ENCODE results near the gene PXK. TPM values are rescaled to one million over a fixed set of nuclear protein-coding genes. Genes with fewer than 3 reads are reported as not detected.

Gene PXK
- polyA plus RNA-seq, 3 donors: 31.5 to 54.0 (median 52.9) TPM

GRCh38 chr3:58342676-58343075 lies 10.0 kb downstream of the PXK start:
- no peak overlapping the region for H3K4me3 Mint-ChIP-seq
- H3K27ac Mint-ChIP-seq: peak overlapping the region in 2 of 7 donors; percentile 54 to 72
- H3K79me2 ChIP-seq (ENCODE audit: insufficient read depth, low read length): peaks cover 100% of the 10 kb centered on the region
- no peaks in the 10 kb centered on the region for H3K9me3 Mint-ChIP-seq
- no peak overlapping the region for H3K27ac ChIP-seq (ENCODE audit: low read depth in 1 of 2, low read length in 2 of 2)
- no peak overlapping the region for H3K4me2 ChIP-seq (replicated peaks; ENCODE audit: extremely low read depth, low read length, poor library complexity, severe bottlenecking)
- peaks cover 0 to 8% of the 10 kb centered on the region in 2 donors for H3K4me1 ChIP-seq (ENCODE audit: control insufficient read depth in 1 of 2, insufficient read depth in 2 of 2, low read length in 2 of 2)
- H3K27me3 Mint-ChIP-seq (ENCODE audit: low read depth in 3 of 3): peaks cover 0 to 2% (median 0%) of the 10 kb centered on the region in 3 donors
- peaks cover 31% of the 10 kb centered on the region for H3K4me1 Mint-ChIP-seq
- TF ChIP-seq CTCF (IDR thresholded peaks at IDR 0.05): no peak
- peaks cover 51% of the 10 kb centered on the region for H4K20me1 ChIP-seq (ENCODE audit: insufficient read depth, low read length)
- no peak overlapping the region for H3K9ac ChIP-seq (ENCODE audit: insufficient read depth, low read length, poor library complexity, severe bottlenecking)
- no peak overlapping the region for H2AFZ ChIP-seq (ENCODE audit: insufficient read depth, low read depth, low read length, poor library complexity, severe bottlenecking)
- H3K36me3 ChIP-seq (replicated peaks in 1 of 2; ENCODE audit: control insufficient read depth in 1 of 2, insufficient read depth in 2 of 2, low read length in 2 of 2): peaks cover 18 to 47% of the 10 kb centered on the region in 2 donors
- no peaks in the 10 kb centered on the region for H3K27me3 ChIP-seq (ENCODE audit: control insufficient read depth in 2 of 2, insufficient read depth in 2 of 2, low read length in 2 of 2)
- intact Hi-C loops (cut with micrococcal nuclease): no loop called here
- no peak overlapping the region for H3K4me3 ChIP-seq (replicated peaks in 1 of 3; ENCODE audit: low read depth in 2 of 3, low read length in 3 of 3)
- WGBS (ENCODE audit: insufficient coverage): no CpG with 5 or more reads among the region's 5 CpGs
- DNase-seq: no peak
- H3K9me3 ChIP-seq (replicated peaks in 1 of 2; ENCODE audit: control insufficient read depth in 1 of 2, insufficient read depth in 1 of 2, low read length in 2 of 2): no peaks in the 10 kb centered on the region
- peaks cover 40 to 48% of the 10 kb centered on the region in 2 donors for H3K36me3 Mint-ChIP-seq

GRCh38 chr3:58345457-58345856 lies 12.8 kb downstream of the PXK start:
- peaks cover 100% of the 10 kb centered on the region for H3K79me2 ChIP-seq (ENCODE audit: insufficient read depth, low read length)
- peaks cover 33 to 42% of the 10 kb centered on the region in 2 donors for H3K36me3 Mint-ChIP-seq
- peaks cover 14 to 47% of the 10 kb centered on the region in 2 donors for H3K36me3 ChIP-seq (replicated peaks in 1 of 2; ENCODE audit: control insufficient read depth in 1 of 2, insufficient read depth in 2 of 2, low read length in 2 of 2)
- H3K9ac ChIP-seq (ENCODE audit: insufficient read depth, low read length, poor library complexity, severe bottlenecking): no peak overlapping the region
- no peak overlapping the region for H3K4me2 ChIP-seq (replicated peaks; ENCODE audit: extremely low read depth, low read length, poor library complexity, severe bottlenecking)
- no peak overlapping the region for H3K4me3 ChIP-seq (replicated peaks in 1 of 3; ENCODE audit: low read depth in 2 of 3, low read length in 3 of 3)
- no peaks in the 10 kb centered on the region for H3K27me3 ChIP-seq (ENCODE audit: control insufficient read depth in 2 of 2, insufficient read depth in 2 of 2, low read length in 2 of 2)
- WGBS (ENCODE audit: insufficient coverage): no CpG with 5 or more reads among the region's 4 CpGs
- DNase-seq: no peak
- peaks cover 61% of the 10 kb centered on the region for H4K20me1 ChIP-seq (ENCODE audit: insufficient read depth, low read length)
- intact Hi-C loops (cut with micrococcal nuclease): no loop called here
- TF ChIP-seq CTCF (IDR thresholded peaks at IDR 0.05): no peak
- H3K9me3 ChIP-seq (replicated peaks in 1 of 2; ENCODE audit: control insufficient read depth in 1 of 2, insufficient read depth in 1 of 2, low read length in 2 of 2): no peaks in the 10 kb centered on the region
- peak overlapping the region in 1 of 2 donors; percentile 60 for H3K27ac ChIP-seq (ENCODE audit: low read depth in 1 of 2, low read length in 2 of 2)
- no peaks in the 10 kb centered on the region for H3K9me3 Mint-ChIP-seq
- no peak overlapping the region for H3K27ac Mint-ChIP-seq
- peaks cover 0 to 2% (median 0%) of the 10 kb centered on the region in 3 donors for H3K27me3 Mint-ChIP-seq (ENCODE audit: low read depth in 3 of 3)
- no peak overlapping the region for H3K4me3 Mint-ChIP-seq
- H2AFZ ChIP-seq (ENCODE audit: insufficient read depth, low read depth, low read length, poor library complexity, severe bottlenecking): no peak overlapping the region
- H3K4me1 Mint-ChIP-seq: peaks cover 44% of the 10 kb centered on the region
- peaks cover 20 to 25% of the 10 kb centered on the region in 2 donors for H3K4me1 ChIP-seq (ENCODE audit: control insufficient read depth in 1 of 2, insufficient read depth in 2 of 2, low read length in 2 of 2)
